ENCODE data around the gene PIP5K1C. TPM values are rescaled to one million over a fixed set of nuclear protein-coding genes. Genes with fewer than 3 reads are reported as not detected.

PIP5K1C gene
- total RNA-seq, 4 donors from 2014 or later, result 73.2 to 180 (median 99.9) TPM

DNA sequence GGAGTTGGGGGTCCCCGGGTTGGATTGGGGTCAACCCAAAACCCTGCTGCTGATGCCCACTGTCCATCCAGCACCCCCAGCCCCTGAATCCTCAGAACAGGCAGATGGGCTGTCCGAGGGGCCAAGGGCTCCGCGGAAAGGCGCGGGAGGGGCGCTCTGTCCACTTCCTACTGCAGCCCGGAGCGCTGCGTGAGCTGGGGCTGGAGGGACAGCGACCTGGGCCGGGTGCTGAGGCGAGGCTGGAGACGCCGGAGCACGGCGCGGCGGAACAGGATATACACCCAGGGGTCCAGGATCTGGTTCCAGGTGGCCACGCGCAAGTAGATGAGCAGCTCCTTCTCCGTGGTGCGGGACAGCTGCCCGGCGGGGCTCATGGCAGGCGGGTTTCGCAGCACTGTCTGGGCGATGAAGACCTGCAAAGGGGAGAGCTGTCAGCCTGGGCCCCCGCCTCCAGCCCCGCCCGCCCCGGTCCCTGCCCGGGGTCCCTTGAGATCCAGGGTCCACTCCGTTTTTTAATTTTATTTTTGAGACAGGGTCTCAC lies 104.7 kb downstream of the PIP5K1C start:
- no peaks in the 10 kb centered on the region for H3K9me3 ChIP-seq
- 80% methylated on average over 28 of the region's 34 CpGs for WGBS
- no peak overlapping the region for H3K27ac ChIP-seq (replicated peaks in 1 of 4)

DNA sequence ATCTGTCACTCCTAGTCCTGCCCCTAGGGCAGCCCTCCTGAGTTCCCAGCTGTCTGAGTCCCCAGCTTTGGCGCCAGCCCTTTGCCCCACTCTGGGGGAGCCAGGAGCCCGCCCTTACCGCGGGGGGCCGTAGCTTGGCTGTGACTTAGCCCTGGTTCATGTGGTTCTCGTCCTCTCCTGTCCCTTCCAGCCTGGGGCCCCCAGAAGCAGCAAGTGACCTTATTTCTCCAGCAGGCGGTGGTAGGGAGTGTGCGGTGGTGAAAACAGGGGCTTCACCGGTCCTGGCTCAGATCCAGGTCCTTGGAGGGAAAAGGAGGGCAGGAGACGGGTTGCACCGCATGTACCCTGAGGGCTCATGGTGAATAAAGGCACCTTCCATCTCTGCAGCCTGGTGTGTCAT lies 107.1 kb downstream of the PIP5K1C start:
- Histone ChIP-seq H3K36me3 (peaks cover 0 to 21% (median 5%) of the 10 kb centered on the region in 4 donors), H3K27me3 (no peaks in the 10 kb centered on the region), H3K4me3 (no peak overlapping the region), H3K27ac (replicated peaks in 1 of 4) (peak overlapping the region in 1 of 4 donors; percentile 10), H3K9me3 (no peaks in the 10 kb centered on the region), H3K4me1 (peaks cover 0 to 7% (median 0%) of the 10 kb centered on the region in 4 donors)
- WGBS, result 64% methylated on average over 7 of the region's 11 CpGs
- TF ChIP-seq POLR2A (IDR thresholded peaks at IDR 0.05; ENCODE audit: low read depth) (no peak), POLR2AphosphoS5 (IDR thresholded peaks at IDR 0.05) (no peak), EP300 (IDR thresholded peaks at IDR 0.05) (no peak)
- TF ChIP-seq, protein P1, sequence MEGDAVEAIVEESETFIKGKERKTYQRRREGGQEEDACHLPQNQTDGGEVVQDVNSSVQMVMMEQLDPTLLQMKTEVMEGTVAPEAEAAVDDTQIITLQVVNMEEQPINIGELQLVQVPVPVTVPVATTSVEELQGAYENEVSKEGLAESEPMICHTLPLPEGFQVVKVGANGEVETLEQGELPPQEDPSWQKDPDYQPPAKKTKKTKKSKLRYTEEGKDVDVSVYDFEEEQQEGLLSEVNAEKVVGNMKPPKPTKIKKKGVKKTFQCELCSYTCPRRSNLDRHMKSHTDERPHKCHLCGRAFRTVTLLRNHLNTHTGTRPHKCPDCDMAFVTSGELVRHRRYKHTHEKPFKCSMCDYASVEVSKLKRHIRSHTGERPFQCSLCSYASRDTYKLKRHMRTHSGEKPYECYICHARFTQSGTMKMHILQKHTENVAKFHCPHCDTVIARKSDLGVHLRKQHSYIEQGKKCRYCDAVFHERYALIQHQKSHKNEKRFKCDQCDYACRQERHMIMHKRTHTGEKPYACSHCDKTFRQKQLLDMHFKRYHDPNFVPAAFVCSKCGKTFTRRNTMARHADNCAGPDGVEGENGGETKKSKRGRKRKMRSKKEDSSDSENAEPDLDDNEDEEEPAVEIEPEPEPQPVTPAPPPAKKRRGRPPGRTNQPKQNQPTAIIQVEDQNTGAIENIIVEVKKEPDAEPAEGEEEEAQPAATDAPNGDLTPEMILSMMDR (IDR thresholded peaks at IDR 0.05), result no peak
- intact Hi-C loops (cut with DNase I), result no loop called here
- DNase-seq (ENCODE audit: extremely low spot score), result no peak

More for the DNA sequence above, 104.7 kb downstream of the PIP5K1C start:
- intact Hi-C loops (cut with DNase I), result no loop called here
- DNase-seq (ENCODE audit: extremely low spot score), result no peak
- Histone ChIP-seq H3K36me3 (peaks cover 0 to 29% (median 13%) of the 10 kb centered on the region in 4 donors), H3K4me3 (no peak overlapping the region), H3K4me1 (peaks cover 0 to 7% (median 0%) of the 10 kb centered on the region in 4 donors), H3K27me3 (no peaks in the 10 kb centered on the region)
- TF ChIP-seq EP300 (IDR thresholded peaks at IDR 0.05) (no peak), POLR2AphosphoS5 (IDR thresholded peaks at IDR 0.05) (no peak), POLR2A (IDR thresholded peaks at IDR 0.05; ENCODE audit: low read depth) (no peak)
- TF ChIP-seq, protein P1 (IDR thresholded peaks at IDR 0.05), result no peak

DNA sequence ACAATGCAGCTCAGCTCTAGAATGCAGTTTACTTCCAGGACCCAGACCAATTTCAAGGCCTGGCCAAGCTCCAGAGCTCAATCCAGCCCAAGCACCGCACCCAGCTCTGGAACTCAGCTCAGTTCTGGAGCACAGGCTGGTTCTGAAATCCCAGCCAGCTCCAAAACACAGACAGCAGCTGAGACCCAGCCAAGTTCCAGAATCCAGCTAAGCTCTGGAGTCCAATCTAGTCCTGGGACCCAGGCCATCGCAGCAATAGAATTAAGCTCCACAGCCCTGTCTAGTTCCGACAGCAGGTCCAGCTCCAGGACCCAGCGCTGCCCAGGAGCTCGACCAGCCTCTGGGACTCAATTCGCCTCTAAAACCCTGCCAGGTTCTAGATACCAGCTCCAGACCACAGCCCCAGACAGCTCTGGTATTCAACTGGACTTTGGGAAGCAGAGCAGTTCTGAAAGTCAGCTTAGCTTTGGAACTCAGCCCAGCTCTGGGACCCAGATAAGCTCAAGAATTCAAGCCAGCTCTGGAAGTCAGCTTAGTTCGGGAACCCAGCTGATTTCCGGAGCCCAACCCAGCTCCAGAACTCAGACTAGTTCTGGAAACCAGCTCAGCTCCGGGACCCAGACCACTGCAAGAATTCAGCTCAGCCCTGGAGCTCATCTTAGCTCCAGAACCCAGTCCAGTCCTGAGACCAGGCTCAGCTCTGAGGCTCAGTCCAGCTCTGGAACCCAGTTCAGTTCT lies 108.2 kb downstream of the PIP5K1C start:
- TF ChIP-seq, protein P1 (IDR thresholded peaks at IDR 0.05), result no peak
- no peak for TF ChIP-seq POLR2AphosphoS5 (IDR thresholded peaks at IDR 0.05)
- TF ChIP-seq EP300 (IDR thresholded peaks at IDR 0.05), result no peak
- TF ChIP-seq POLR2A (IDR thresholded peaks at IDR 0.05; ENCODE audit: low read depth), result no peak
- peak overlapping the region in 2 of 4 donors; percentile 10 to 34 for H3K27ac ChIP-seq (replicated peaks in 1 of 4)
- intact Hi-C loops (cut with DNase I), result no loop called here
- peaks cover 4 to 7% (median 4%) of the 10 kb centered on the region in 4 donors for H3K4me1 ChIP-seq
- no peaks in the 10 kb centered on the region for H3K9me3 ChIP-seq
- H3K4me3 ChIP-seq, result no peak overlapping the region
- no peaks in the 10 kb centered on the region for H3K27me3 ChIP-seq
- 100% methylated on average over 1 of the region's 9 CpGs for WGBS
- DNase-seq (ENCODE audit: extremely low spot score), result no peak
- peaks cover 0 to 14% (median 5%) of the 10 kb centered on the region in 4 donors for H3K36me3 ChIP-seq

DNA sequence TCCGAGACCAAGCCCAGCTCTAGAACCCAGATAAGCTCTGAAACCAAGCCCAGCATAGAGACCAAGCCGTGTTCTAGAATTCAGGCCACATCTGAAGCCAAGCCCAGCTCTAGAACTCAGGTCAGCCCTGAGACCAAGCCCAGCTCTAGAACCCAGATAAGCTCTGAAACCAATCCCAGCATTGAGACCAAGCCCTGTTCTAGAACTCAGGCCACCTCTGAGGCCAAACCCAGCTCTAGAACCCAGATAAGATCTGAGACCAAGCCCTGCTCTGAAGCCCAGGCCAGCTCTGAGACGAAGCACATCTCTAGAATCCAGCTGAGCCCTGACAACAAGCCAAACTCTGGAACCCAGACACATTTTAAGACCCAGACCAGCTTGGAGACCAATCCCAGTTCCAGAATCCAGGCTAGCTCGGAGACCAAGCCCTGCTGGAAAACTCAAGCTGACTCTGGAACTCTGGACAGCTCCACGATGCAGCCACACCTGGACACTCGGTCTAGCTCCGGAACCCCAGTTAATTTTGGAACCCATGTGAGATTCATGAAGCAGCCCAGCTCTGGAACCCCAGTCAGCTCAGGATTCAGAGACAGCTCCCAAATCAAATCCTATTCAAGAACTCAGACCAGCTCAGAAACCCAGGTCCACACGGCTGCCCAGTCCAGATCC lies 109.1 kb downstream of the PIP5K1C start:
- no peak for DNase-seq (ENCODE audit: extremely low spot score)
- Histone ChIP-seq H3K4me3 (no peak overlapping the region), H3K4me1 (peaks cover 13 to 14% (median 13%) of the 10 kb centered on the region in 4 donors), H3K36me3 (peaks cover 0 to 14% (median 3%) of the 10 kb centered on the region in 4 donors), H3K9me3 (no peaks in the 10 kb centered on the region), H3K27ac (replicated peaks in 1 of 4) (no peak overlapping the region), H3K27me3 (peaks cover 0 to 5% (median 0%) of the 10 kb centered on the region in 4 donors)
- TF ChIP-seq, protein P1 (IDR thresholded peaks at IDR 0.05), result no peak
- TF ChIP-seq POLR2AphosphoS5 (IDR thresholded peaks at IDR 0.05) (no peak), POLR2A (IDR thresholded peaks at IDR 0.05; ENCODE audit: low read depth) (no peak), EP300 (IDR thresholded peaks at IDR 0.05) (no peak)
- 88% methylated on average over 3 of the region's 8 CpGs for WGBS
- intact Hi-C loops (cut with DNase I), result no loop called here
